GM12872 (cell line): ENCODE data around the gene RANGRF.
A peak's percentile ranks its signal among the peaks of the same experiment; 100 is the strongest.

Experiments used
- CTCF ChIP-seq: IDR thresholded peaks from 3 replicates; pipeline ENCODE4 v1.5.1; 2011; ENCODE audit warnings: low read depth, mild to moderate bottlenecking, low read length, moderate library complexity; ENCODE audit not compliant: insufficient read depth

The RANGRF gene

GRCh38 chr17:8292639-8293395 is 4.3 kb downstream of the RANGRF start:
- TF ChIP-seq CTCF, result no peak

DNA sequence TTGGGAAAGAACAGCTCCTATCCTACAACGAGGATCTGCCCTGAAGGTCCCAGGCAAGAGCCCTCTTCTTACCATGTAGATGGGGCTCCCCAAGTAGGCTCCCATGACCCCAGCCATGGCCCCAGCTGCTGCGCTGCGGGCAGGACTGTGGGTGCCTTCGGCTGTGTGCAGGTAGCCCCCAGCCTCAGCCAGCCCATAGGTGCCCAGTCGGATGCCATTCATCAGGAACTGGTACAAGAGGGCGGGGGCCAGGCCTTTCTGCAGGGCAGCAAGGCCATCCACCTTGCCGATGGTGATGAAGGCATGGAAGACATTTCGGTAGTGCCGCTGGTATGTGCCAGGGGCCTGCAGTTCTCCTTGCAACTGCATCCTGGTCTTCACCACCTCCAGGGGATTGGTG is 5.9 kb downstream of the RANGRF start:
- TF ChIP-seq CTCF, result no peak

DNA sequence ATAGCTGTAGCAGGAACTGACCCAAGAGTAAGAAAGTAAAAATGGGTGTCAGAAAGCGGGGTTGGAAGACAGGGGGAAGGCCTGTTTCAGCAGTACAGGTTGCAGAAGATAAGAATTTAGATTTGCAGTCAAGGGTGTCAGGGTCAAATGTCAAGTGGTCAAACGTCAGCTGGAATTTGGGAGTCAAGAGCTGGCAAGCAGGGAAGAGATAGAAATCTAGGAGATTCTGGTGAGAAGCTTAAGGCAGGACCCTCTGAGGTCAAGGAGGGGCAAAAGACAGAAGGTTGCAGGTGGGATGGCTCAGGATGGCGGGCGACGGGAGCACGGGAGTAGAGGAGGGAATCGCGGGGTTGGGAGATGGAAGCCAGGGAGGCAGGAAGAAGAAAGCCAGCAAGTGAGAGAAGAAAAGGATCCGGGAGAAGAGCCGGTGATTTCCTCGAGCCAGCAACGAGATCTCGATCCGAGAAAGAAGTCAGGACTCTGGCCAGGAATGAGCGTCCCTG is 6.4 kb downstream of the RANGRF start:
- no peak for TF ChIP-seq CTCF

DNA sequence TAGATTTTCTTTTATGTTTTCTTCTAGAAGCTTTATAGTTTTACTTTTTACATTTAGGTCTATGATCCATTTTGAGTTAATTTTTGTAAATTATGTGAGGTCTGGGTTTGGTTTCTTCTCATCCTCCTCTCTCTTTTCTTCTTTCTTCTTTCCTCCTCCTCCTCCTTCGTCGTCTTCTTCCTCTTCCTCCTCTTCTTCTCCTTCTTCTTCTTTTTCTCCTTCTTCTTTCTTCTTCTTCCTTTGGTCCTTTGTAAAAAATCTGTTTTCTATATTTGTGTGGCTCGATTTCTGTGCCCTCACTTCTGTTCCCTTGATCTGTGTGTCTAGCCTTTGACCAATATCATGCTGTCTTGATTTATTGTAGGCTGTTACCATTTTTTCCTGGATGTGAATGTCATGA is 11.8 kb downstream of the RANGRF start:
- no peak for TF ChIP-seq CTCF

GRCh38 chr17:8300627-8301242 is 12.3 kb downstream of the RANGRF start:
- peak; percentile 95 for TF ChIP-seq CTCF

DNA sequence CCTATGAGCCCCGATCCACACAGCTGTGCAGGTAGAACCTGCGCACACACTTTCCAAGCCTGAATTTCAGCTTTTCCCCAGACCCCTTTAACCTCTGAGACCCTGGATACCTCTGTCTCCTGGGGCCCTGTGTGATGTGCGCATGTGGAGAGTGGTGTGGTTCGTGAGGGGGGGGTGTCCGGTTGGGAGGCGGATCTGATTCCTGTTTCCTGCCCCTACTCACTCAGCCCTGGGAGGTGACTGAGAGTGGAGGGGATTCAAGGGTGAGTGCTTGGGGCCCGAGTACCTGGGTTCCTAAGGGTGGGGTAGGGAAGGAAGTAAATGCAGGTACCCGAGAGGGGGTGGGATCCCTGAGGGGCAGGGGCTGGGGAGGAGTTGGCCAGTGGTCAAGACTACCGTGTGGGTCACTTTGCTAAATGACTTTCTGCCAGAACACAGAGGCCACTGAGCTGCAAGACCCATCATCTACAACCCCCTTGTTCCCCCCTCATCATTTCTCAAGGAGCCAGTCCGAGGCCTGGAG is 22.2 kb downstream of the RANGRF start:
- no peak for TF ChIP-seq CTCF

DNA sequence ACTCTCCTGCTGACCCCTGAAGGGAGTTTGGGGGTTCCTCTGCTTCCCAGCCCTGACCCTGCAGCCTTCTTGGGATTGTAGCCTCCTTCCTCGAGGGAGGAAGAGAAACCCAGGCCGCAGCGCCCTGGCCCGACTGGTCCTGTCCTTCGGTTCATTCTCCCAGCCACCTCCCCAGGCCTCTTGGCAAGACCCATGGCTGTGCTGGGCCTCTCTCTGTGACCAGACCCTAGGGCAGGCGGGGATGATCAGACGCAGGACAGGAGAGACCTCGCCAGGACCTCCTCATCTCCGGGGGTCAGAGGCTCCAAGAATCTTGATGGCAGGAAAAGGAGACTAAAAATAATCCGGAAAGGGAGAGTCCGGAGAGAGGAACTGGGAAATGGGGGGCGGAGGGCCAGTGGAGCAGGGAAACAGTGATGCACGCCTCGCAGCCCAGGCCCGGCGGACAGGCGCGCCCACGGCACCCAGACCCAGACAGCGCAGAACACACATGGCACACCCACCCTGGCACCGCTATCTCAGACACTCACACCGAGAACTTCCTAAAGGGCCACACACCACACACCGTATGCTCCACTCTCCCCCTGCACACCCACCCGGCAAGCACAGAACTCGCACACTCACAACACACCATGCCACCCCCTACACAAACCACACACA is 22.8 kb downstream of the RANGRF start:
- TF ChIP-seq CTCF, result no peak
